ENCODE results near the gene CCR5. TPM values are rescaled to one million over a fixed set of nuclear protein-coding genes. Genes with fewer than 3 reads are reported as not detected.

The CCR5 gene
- total RNA-seq, 1 donor from 2014 or later = not detected

GRCh38 chr3:46393011-46393410 lies 22.3 kb downstream of the CCR5 start:
- no peak overlapping the region for H3K4me3 ChIP-seq (ENCODE audit: low read depth, low read length)
- no peak for TF ChIP-seq CTCF (IDR thresholded peaks at IDR 0.05; ENCODE audit: insufficient read depth, low read length, poor library complexity, severe bottlenecking)
- no peak for DNase-seq (ENCODE audit: low read depth)
- no peaks in the 10 kb centered on the region for H3K27me3 ChIP-seq (ENCODE audit: control insufficient read depth, insufficient read depth, low read length)
- no peaks in the 10 kb centered on the region for H3K36me3 ChIP-seq (ENCODE audit: control insufficient read depth, insufficient read depth, low read length)

- Histone ChIP-seq H3K4me3 (ENCODE audit: low read depth, low read length) (no peak overlapping the region), H3K36me3 (ENCODE audit: control insufficient read depth, insufficient read depth, low read length) (no peaks in the 10 kb centered on the region), H3K27me3 (ENCODE audit: control insufficient read depth, insufficient read depth, low read length) (no peaks in the 10 kb centered on the region)
- no peak for DNase-seq (ENCODE audit: low read depth)
- TF ChIP-seq CTCF (IDR thresholded peaks at IDR 0.05; ENCODE audit: insufficient read depth, low read length, poor library complexity, severe bottlenecking) = no peak
Measured at GRCh38 chr3:46393554-46394434, 23.0 kb downstream of the CCR5 start.

GRCh38 chr3:46395210-46395661 lies 24.5 kb downstream of the CCR5 start:
- Histone ChIP-seq H3K4me3 (ENCODE audit: low read depth, low read length) (no peak overlapping the region), H3K27me3 (ENCODE audit: control insufficient read depth, insufficient read depth, low read length) (no peaks in the 10 kb centered on the region), H3K36me3 (ENCODE audit: control insufficient read depth, insufficient read depth, low read length) (no peaks in the 10 kb centered on the region)
- DNase-seq (ENCODE audit: low read depth) = no peak
- peak; percentile 13 for TF ChIP-seq CTCF (IDR thresholded peaks at IDR 0.05; ENCODE audit: insufficient read depth, low read length, poor library complexity, severe bottlenecking)

GRCh38 chr3:46395766-46396530 lies 25.2 kb downstream of the CCR5 start:
- Histone ChIP-seq H3K36me3 (ENCODE audit: control insufficient read depth, insufficient read depth, low read length) (no peaks in the 10 kb centered on the region), H3K4me3 (ENCODE audit: low read depth, low read length) (no peak overlapping the region), H3K27me3 (ENCODE audit: control insufficient read depth, insufficient read depth, low read length) (no peaks in the 10 kb centered on the region)
- no peak for TF ChIP-seq CTCF (IDR thresholded peaks at IDR 0.05; ENCODE audit: insufficient read depth, low read length, poor library complexity, severe bottlenecking)
- no peak for DNase-seq (ENCODE audit: low read depth)

- DNase-seq (ENCODE audit: low read depth) = no peak
- Histone ChIP-seq H3K4me3 (ENCODE audit: low read depth, low read length) (no peak overlapping the region), H3K36me3 (ENCODE audit: control insufficient read depth, insufficient read depth, low read length) (no peaks in the 10 kb centered on the region), H3K27me3 (ENCODE audit: control insufficient read depth, insufficient read depth, low read length) (no peaks in the 10 kb centered on the region)
- TF ChIP-seq CTCF (IDR thresholded peaks at IDR 0.05; ENCODE audit: insufficient read depth, low read length, poor library complexity, severe bottlenecking) = no peak
Measured at GRCh38 chr3:46397111-46397510, 26.4 kb downstream of the CCR5 start.

All from kidney epithelial cell (primary cell).